Measurements from ENCODE around the gene TASL.
"Not testable (repeated sequence)": the region's sequence is repeated elsewhere in the genome, so short reads cannot be mapped to it uniquely, and the experiment has no call there.

Gene TASL

GRCh38 chrX:30576881-30577280, 685 bp downstream of the TASL start:
- TF ChIP-seq ZFX (IDR thresholded peaks at IDR 0.05; ENCODE audit: borderline replicate concordance) = no peak
- no peak for TF ChIP-seq CTCF (IDR thresholded peaks at IDR 0.05)
- no peak overlapping the region for H3K27ac ChIP-seq

- no peak overlapping the region for H3K27ac ChIP-seq
Measured at GRCh38 chrX:30573125-30573524, 4.4 kb downstream of the TASL start.

GRCh38 chrX:30572678-30573077, 4.9 kb downstream of the TASL start:
- TF ChIP-seq ZFX (IDR thresholded peaks at IDR 0.05; ENCODE audit: borderline replicate concordance) (no peak), CTCF (IDR thresholded peaks at IDR 0.05) (no peak)
- no peak overlapping the region for H3K27ac ChIP-seq

More at GRCh38 chrX:30573125-30573524, 4.4 kb downstream of the TASL start:
- TF ChIP-seq ZFX (IDR thresholded peaks at IDR 0.05; ENCODE audit: borderline replicate concordance) (no peak), CTCF (IDR thresholded peaks at IDR 0.05) (no peak)

GRCh38 chrX:30572004-30572403, 5.6 kb downstream of the TASL start:
- no peak overlapping the region for H3K27ac ChIP-seq
- TF ChIP-seq CTCF (IDR thresholded peaks at IDR 0.05) = no peak
- no peak for TF ChIP-seq ZFX (IDR thresholded peaks at IDR 0.05; ENCODE audit: borderline replicate concordance)

GRCh38 chrX:30570505-30570904, 7.1 kb downstream of the TASL start:
- TF ChIP-seq CTCF (IDR thresholded peaks at IDR 0.05) (peak; percentile 67), ZFX (IDR thresholded peaks at IDR 0.05; ENCODE audit: borderline replicate concordance) (no peak)
- no peak overlapping the region for H3K27ac ChIP-seq

GRCh38 chrX:30568136-30568535, 9.4 kb downstream of the TASL start:
- H3K27ac ChIP-seq = no peak overlapping the region
- TF ChIP-seq ZFX (IDR thresholded peaks at IDR 0.05; ENCODE audit: borderline replicate concordance) = no peak
- no peak for TF ChIP-seq CTCF (IDR thresholded peaks at IDR 0.05)

- not testable (repeated sequence) for H3K27ac ChIP-seq
Measured at GRCh38 chrX:30563070-30563469, 14.5 kb downstream of the TASL start.

GRCh38 chrX:30561191-30561590, 16.4 kb downstream of the TASL start:
- H3K27ac ChIP-seq = no peak overlapping the region

More at GRCh38 chrX:30561191-30561590, 16.4 kb downstream of the TASL start:
- no peak for TF ChIP-seq ZFX (IDR thresholded peaks at IDR 0.05; ENCODE audit: borderline replicate concordance)
- no peak for TF ChIP-seq CTCF (IDR thresholded peaks at IDR 0.05)

All from 22Rv1 (cell line).